Measurements from ENCODE around the gene MYH11.
"Not testable (repeated sequence)": the region's sequence is repeated elsewhere in the genome, so short reads cannot be mapped to it uniquely, and the experiment has no call there.

Gene MYH11

GRCh38 chr16:15703029-15703736, 153.6 kb downstream of the MYH11 start:
- DNase-seq = no peak

GRCh38 chr16:15701975-15702970, 154.6 kb downstream of the MYH11 start:
- no peak for DNase-seq

DNA sequence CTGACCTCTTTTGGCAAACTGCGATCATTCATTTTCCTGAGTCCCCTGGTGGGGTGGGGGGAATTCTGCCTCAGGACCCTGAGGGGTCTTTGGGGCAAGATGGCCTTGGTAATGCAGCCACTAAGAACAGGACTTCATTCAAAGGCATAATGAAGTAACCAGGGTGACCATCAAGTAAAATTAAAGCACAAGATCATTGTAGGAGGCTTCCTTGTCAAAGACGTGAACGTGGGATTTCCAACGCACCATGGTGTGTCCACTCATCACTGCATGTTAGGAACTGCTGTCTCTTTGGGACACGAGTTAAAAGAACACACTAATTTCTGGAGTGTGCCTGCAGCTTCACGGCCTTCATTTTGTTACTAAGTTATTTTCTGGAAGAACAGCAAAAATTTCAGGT, 155.5 kb downstream of the MYH11 start:
- DNase-seq = no peak

- DNase-seq = no peak
Observed at GRCh38 chr16:15699819-15700218, 157.0 kb downstream of the MYH11 start.

DNA sequence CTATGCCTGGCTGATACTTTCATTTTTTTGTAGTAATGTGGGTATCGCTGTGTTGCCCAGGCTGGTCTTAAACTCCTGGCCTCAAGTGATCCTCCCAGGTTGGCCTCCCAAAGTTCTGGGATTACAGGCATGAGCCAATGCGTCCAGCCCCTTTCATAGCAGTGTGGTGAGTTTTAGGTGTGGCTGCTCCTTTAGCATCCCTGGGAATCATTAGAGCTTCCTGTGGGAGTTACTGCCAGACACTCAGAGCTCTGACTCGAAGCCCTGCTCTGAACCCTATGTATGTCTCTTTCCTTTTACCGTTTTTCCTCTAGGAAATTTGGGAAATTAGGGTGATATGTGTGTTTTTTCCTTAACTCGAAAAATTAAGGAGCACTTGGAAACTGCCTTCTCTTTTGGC, 162.3 kb downstream of the MYH11 start:
- DNase-seq = no peak

GRCh38 chr16:15692508-15692907, 164.3 kb downstream of the MYH11 start:
- DNase-seq = not testable (repeated sequence)

DNA sequence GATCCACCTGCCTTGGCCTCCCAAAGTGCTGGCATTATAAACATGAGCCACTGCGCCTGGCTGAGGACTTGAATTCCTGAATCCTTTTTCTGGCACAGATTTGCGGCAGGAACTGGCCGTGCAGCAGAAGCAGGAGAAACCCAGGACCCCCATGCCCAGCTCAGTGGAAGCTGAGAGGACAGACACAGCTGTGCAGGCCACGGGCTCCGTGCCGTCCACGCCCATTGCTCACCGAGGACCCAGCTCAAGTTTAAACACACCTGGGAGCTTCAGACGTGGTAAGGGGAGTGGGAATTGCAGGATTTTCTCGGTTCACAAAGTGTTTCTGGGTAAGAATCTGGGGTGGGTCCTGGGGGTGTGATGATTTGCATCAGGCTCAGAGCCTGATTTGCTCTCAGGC, 165.8 kb downstream of the MYH11 start:
- no peak for DNase-seq

GRCh38 chr16:15690296-15690695, 166.5 kb downstream of the MYH11 start:
- no peak for DNase-seq

DNA sequence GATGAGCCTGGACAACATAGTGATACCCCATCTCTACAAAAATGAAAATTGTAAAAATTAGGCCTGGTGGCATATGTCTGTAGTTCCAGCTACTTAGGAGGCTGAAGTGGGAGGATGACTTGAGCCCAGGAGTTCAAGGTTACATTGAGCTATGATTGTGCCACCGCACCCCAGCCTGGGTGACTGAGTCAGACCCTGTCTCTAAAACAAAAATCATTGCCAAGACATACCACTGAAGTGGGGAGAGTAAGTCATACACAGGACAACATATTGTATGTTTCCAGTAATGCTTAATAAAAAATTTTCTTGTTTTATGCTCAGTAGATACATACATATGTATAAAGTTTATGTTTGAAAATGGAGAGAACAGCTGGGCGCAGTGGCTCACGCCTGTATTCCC, 167.5 kb downstream of the MYH11 start:
- DNase-seq = no peak

DNA sequence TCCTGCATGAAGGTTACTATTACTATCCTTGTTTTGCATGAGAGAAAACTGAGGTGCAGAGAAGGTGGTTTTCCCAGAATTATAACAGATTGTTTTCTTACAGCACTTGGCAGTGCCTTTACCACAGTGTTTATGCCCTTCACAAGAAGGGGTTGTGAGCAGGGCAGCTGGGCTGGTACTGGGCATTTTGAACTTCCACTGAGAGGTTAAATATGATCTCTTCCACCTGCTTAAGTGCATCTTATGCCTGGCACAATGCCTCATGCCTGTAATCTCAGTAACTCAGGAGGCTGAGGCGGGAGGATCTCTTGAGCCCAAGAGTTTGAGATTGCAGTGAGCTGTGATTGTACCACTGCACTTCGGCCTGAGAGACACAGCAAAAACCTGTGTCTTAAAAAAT, 170.5 kb downstream of the MYH11 start:
- DNase-seq = no peak

DNA sequence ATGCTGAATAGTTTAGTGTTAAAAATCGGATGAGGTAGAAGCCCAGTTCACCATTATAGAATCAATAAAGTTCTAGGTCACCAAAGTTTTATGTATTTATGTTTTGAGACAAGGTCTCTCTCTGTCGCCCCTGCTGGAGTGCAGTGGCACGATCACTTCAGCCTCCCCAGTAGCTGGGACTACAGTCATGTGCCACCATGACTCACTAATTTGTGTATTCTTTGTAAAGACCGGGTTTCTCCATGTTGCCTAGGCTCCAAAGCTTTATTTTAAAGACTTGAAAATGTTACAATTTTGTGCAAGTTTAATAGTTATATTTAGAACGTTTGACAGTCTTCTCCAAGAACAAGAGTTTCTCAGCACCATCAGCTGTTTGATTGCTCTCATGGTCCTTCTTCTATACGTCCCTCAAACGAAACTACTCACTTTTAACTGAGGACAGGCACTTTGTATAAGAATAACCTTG, 174.7 kb downstream of the MYH11 start:
- DNase-seq = no peak

DNA sequence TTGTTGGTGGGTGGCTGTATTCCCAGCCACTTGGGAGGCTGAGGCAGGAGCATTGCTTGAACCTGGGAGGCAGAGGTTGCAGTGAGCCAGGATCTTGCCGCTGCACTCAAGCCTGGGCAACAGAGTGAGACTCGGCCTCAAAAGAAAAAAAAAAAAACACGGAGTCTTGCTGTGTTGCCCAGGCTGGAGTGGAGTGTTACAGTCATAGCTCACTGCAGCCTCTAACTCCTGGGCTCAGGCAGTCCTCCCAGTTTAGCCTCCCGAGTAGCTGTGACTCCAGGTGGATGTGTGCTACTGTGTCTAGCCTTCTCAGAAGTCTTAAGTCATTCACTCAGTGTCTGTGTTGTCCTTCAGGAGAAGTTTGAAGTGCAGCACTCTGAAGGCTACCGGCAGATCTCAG, 179.4 kb downstream of the MYH11 start:
- DNase-seq = no peak

- DNase-seq = no peak
Observed at GRCh38 chr16:15676506-15676905, 180.3 kb downstream of the MYH11 start.

DNA sequence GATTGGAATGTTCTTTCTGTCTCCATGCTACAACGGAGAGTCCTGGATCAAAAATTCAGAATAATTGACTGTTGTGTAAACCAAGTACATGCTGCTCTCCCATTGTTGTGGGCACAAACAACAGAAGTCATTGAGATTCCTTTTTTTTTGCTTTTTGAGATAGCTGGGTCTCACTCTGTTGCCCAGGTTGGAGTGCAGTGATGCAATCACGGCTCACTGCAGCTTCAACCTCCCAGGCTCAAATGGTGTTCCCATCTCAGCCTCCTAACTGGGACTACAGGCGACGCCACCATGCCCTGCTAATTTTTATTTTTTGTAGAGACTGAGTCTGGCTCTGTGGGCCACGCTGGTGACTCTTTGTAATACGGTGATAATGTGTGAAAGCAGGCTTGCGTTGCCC, 182.3 kb downstream of the MYH11 start:
- DNase-seq = no peak

GRCh38 chr16:15672514-15673167, 184.2 kb downstream of the MYH11 start:
- DNase-seq = no peak

GRCh38 chr16:15672127-15672513, 184.7 kb downstream of the MYH11 start:
- not testable (repeated sequence) for DNase-seq

- no peak for DNase-seq
Observed at GRCh38 chr16:15671530-15672117, 185.2 kb downstream of the MYH11 start.

GRCh38 chr16:15667091-15667742, 189.6 kb downstream of the MYH11 start:
- DNase-seq = no peak

GRCh38 chr16:15665107-15665506, 191.7 kb downstream of the MYH11 start:
- DNase-seq = no peak

- DNase-seq = no peak
Observed at GRCh38 chr16:15660203-15660601, 196.6 kb downstream of the MYH11 start.

- DNase-seq = no peak
Observed at GRCh38 chr16:15658556-15658955, 198.3 kb downstream of the MYH11 start.

DNA sequence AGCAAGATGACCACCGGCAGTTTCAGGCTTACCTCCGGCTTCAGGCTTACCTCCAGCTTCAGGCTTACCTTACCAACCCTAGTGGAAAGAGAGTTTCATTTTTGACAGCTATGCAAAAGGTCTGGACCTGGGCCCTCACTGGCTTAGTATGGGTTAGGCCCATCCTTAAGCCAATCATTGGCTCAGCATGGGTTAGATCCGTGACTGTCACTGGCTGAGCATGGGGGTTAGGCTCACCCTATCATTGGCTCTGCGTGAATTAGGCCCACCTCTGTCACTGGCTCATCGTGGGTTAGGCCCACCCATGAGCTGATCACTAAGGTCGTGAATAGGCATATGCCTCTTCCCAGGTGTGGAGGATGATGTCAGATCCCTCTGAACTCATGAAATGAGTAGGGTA, 198.7 kb downstream of the MYH11 start:
- DNase-seq = no peak

- not testable (repeated sequence) for DNase-seq
Observed at GRCh38 chr16:15655561-15655960, 201.3 kb downstream of the MYH11 start.

All from NCI-H2171 (cell line).